Chondrocyte (in vitro differentiated cells): ENCODE results near the gene HIPK1. TPM values are rescaled to one million over a fixed set of nuclear protein-coding genes. Genes with fewer than 3 reads are reported as not detected.

ENCODE experiments used
- DNase-seq: peaks from one replicate; pipeline ENCODE4 v3.0.0; 2021; ENCODE audit warnings: mixed read lengths, low spot score
- H3K27ac Mint-ChIP-seq: one replicate; pipeline ENCODE4 v1.8.0; 2021; ENCODE audit warnings: mild to moderate bottlenecking, moderate library complexity, mixed read lengths; ENCODE audit not compliant: unreplicated experiment
- H3K27me3 Mint-ChIP-seq: 2 replicates; pipeline ENCODE4 v1.8.0; 2021; ENCODE audit warnings: low read depth, mixed read lengths
- H3K36me3 Mint-ChIP-seq: 2 replicates; pipeline ENCODE4 v1.8.0; 2021; ENCODE audit warnings: low read depth, mixed read lengths
- H3K4me1 Mint-ChIP-seq: 2 replicates; pipeline ENCODE4 v1.8.0; 2021; ENCODE audit warnings: low read depth, mild to moderate bottlenecking, mixed read lengths
- H3K4me3 Mint-ChIP-seq: one replicate; pipeline ENCODE4 v1.8.0; 2021; ENCODE audit warnings: mild to moderate bottlenecking, moderate library complexity, mixed read lengths; ENCODE audit not compliant: unreplicated experiment
- H3K9me3 Mint-ChIP-seq: 2 replicates; pipeline ENCODE4 v1.8.0; 2021; ENCODE audit warnings: low read depth, mixed read lengths
- total RNA-seq: library from RNA; stranded (reverse); gene quantifications from 3 replicates; pipeline ENCODE4 v1.2.1, GENCODE V29; 2021
- TF ChIP-seq, protein P1 (sequence below): fragments of 200-600 bp; sonication (generic); IDR thresholded peaks from 2 replicates; pipeline ENCODE4 v1.5.0; 2021; ENCODE audit warnings: antibody characterized with exemption, mild to moderate bottlenecking, moderate library complexity

Gene HIPK1
- total RNA-seq, 1 donor from 2014 or later, result 57.4 TPM

DNA sequence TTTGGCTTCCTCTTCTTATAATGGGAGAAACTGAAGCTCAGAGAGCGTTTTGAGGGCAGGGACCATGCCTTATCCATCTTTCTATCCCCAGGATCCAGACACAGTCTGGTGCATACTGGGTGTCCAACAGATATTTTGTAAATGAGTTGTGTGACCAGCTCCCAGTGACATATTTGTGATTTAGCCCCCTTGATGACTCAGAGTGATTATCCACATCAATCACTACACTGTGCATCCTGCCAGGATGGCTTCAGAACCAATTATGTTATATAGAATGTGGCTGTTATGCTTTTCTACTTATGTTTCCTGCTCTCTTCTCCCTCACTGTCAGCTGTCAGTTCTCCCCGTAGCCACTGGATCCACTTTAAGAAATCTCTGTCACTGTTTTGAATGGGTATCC lies 61.4 kb downstream of the HIPK1 start:
- H3K27me3 Mint-ChIP-seq, result no peaks in the 10 kb centered on the region
- TF ChIP-seq, protein P1, sequence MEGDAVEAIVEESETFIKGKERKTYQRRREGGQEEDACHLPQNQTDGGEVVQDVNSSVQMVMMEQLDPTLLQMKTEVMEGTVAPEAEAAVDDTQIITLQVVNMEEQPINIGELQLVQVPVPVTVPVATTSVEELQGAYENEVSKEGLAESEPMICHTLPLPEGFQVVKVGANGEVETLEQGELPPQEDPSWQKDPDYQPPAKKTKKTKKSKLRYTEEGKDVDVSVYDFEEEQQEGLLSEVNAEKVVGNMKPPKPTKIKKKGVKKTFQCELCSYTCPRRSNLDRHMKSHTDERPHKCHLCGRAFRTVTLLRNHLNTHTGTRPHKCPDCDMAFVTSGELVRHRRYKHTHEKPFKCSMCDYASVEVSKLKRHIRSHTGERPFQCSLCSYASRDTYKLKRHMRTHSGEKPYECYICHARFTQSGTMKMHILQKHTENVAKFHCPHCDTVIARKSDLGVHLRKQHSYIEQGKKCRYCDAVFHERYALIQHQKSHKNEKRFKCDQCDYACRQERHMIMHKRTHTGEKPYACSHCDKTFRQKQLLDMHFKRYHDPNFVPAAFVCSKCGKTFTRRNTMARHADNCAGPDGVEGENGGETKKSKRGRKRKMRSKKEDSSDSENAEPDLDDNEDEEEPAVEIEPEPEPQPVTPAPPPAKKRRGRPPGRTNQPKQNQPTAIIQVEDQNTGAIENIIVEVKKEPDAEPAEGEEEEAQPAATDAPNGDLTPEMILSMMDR, result no peak
- H3K4me1 Mint-ChIP-seq, result peaks cover 9% of the 10 kb centered on the region
- no peak overlapping the region for H3K4me3 Mint-ChIP-seq
- H3K36me3 Mint-ChIP-seq, result peaks cover 11% of the 10 kb centered on the region
- peaks cover 14% of the 10 kb centered on the region for H3K9me3 Mint-ChIP-seq
- H3K27ac Mint-ChIP-seq, result no peak overlapping the region
- DNase-seq, result no peak

DNA sequence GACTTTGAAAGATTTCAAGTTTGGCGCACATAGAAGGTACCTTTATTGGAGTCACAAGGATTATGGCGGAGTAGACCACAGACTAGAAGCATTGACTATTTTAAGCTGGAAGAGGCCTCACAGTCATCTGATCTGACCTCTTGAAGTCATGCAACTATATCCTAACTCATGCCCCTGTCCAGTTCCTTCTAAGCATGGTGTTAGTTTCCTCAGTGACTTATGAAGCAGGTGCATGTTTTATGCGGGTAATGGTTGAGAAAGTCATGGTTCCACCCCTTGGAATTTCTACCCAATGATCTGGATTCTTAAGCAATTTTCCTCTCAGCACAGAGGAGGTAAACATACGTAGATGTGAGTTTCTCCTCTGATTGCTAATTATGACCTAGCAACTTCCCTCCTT lies 61.8 kb downstream of the HIPK1 start:
- Mint-ChIP-seq H3K4me3 (no peak overlapping the region), H3K36me3 (peaks cover 12% of the 10 kb centered on the region), H3K4me1 (peaks cover 9% of the 10 kb centered on the region), H3K27ac (no peak overlapping the region), H3K9me3 (peaks cover 16% of the 10 kb centered on the region), H3K27me3 (no peaks in the 10 kb centered on the region)
- DNase-seq, result no peak
- TF ChIP-seq, protein P1, result no peak

DNA sequence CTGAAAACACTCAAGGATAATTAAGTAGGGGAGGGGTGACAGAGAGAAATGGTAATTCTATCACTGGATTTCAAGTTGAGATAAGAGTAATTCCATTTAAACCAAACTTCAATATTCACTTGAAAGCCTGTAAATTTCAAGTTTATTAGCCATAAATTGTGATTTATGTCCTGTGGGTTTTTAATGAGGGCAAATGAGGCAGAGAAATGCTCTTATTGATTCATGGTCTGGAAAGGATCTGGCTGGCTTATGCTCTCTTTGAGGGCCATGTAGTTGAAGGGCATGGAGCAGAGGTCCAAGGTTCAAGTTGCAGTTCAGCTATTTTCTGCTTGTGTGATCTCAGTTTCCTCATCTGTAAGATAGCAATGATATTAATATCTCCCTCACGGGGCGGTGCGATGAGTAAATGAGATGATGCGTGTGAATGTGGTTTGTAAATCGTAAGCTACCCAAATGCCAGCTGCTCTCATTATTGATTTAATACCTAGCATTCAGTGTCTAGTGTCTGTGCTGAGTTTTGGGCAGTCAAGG lies 62.4 kb downstream of the HIPK1 start:
- H3K9me3 Mint-ChIP-seq, result peaks cover 16% of the 10 kb centered on the region
- no peak for DNase-seq
- TF ChIP-seq, protein P1, result no peak
- H3K27ac Mint-ChIP-seq, result no peak overlapping the region
- peaks cover 9% of the 10 kb centered on the region for H3K4me1 Mint-ChIP-seq
- no peaks in the 10 kb centered on the region for H3K27me3 Mint-ChIP-seq
- peaks cover 12% of the 10 kb centered on the region for H3K36me3 Mint-ChIP-seq
- no peak overlapping the region for H3K4me3 Mint-ChIP-seq

DNA sequence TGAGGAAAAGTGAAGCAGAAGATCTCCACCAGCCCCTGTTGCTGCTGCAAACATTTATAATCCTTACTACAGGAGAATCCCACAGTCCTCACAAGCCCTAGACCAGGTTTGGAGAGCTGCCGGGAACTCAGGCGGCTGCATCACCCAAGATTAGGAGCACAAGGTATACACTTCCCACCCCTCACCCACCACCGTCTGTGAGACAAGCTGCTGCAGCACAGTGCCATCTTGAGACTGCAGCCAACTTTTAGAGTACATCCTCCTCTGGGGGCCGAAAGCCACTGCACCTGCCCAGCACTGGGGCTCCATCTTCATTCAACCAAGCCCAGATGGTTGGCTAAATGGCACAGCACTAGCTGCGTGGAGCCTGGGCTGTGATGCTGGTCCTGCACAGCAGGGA lies 63.9 kb downstream of the HIPK1 start:
- Mint-ChIP-seq H3K9me3 (peaks cover 20% of the 10 kb centered on the region), H3K27ac (no peak overlapping the region), H3K4me3 (no peak overlapping the region), H3K4me1 (no peaks in the 10 kb centered on the region), H3K36me3 (peaks cover 12% of the 10 kb centered on the region), H3K27me3 (no peaks in the 10 kb centered on the region)
- TF ChIP-seq, protein P1, result no peak
- no peak for DNase-seq

GRCh38 chr1:113993766-113994165 lies 64.6 kb downstream of the HIPK1 start:
- H3K4me3 Mint-ChIP-seq, result no peak overlapping the region
- TF ChIP-seq, protein P1, result no peak
- no peaks in the 10 kb centered on the region for H3K27me3 Mint-ChIP-seq
- DNase-seq, result no peak
- H3K36me3 Mint-ChIP-seq, result peaks cover 12% of the 10 kb centered on the region
- peaks cover 20% of the 10 kb centered on the region for H3K9me3 Mint-ChIP-seq
- no peak overlapping the region for H3K27ac Mint-ChIP-seq
- H3K4me1 Mint-ChIP-seq, result peaks cover 3% of the 10 kb centered on the region
